Measurements from ENCODE around the gene EIF4EBP2.

The EIF4EBP2 gene

GRCh38 chr10:70458329-70459060 is 54.5 kb downstream of the EIF4EBP2 start:
- peaks cover 18% of the 10 kb centered on the region for H3K27me3 Mint-ChIP-seq
- H3K4me3 Mint-ChIP-seq = peak overlapping the region; percentile 63

GRCh38 chr10:70459061-70459773 is 55.3 kb downstream of the EIF4EBP2 start:
- peak overlapping the region; percentile 20 for H3K4me3 Mint-ChIP-seq
- peaks cover 9% of the 10 kb centered on the region for H3K4me1 Mint-ChIP-seq (ENCODE audit: low read depth)
- H3K36me3 Mint-ChIP-seq = no peaks in the 10 kb centered on the region
- H3K9me3 Mint-ChIP-seq (ENCODE audit: low read depth) = no peaks in the 10 kb centered on the region
- H3K27me3 Mint-ChIP-seq = peaks cover 18% of the 10 kb centered on the region
- H3K27ac Mint-ChIP-seq = no peak overlapping the region

More at GRCh38 chr10:70458329-70459060, 54.5 kb downstream of the EIF4EBP2 start:
- Mint-ChIP-seq H3K36me3 (no peaks in the 10 kb centered on the region), H3K27ac (no peak overlapping the region), H3K4me1 (ENCODE audit: low read depth) (peaks cover 9% of the 10 kb centered on the region), H3K9me3 (ENCODE audit: low read depth) (no peaks in the 10 kb centered on the region)

DNA sequence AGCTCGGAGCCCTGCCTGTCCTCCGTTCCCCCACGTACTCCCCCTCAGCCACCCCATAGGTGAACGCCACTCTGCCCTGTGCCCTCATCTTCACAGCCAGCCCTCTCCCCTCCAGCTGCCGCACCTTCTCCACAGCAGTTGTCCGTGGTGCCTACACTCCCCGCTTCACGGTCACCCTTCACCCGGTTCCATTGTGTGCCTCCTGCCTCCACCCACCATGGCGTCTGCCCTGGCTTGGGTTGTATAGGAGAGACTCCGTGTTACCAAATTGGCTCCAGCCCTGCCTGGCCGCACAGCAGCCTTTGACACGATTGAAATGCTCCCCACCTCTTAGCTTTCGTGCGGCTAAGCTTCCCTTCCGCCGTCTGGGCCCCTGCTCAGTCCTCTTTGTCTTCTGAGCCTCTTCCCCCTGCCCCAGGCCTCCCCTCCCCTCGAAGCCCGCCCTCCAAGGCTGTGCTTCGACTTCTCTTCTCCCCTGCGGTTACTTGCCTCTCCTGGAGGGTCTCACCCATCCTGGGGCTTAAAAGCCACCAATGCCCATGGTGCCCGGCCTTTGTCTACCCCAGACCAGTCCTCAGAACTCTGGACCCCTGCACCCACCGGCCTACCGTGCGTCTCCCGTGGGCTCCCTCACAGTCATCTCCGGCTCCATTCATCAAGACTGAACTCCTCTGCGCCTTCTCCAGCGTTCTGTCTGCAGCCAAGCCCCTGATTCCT is 56.0 kb downstream of the EIF4EBP2 start:
- H3K4me1 Mint-ChIP-seq (ENCODE audit: low read depth) = peaks cover 9% of the 10 kb centered on the region
- no peaks in the 10 kb centered on the region for H3K9me3 Mint-ChIP-seq (ENCODE audit: low read depth)
- no peak overlapping the region for H3K27ac Mint-ChIP-seq
- H3K4me3 Mint-ChIP-seq = no peak overlapping the region
- H3K27me3 Mint-ChIP-seq = peaks cover 18% of the 10 kb centered on the region
- H3K36me3 Mint-ChIP-seq = no peaks in the 10 kb centered on the region

GRCh38 chr10:70461397-70462348 is 57.7 kb downstream of the EIF4EBP2 start:
- Mint-ChIP-seq H3K9me3 (ENCODE audit: low read depth) (no peaks in the 10 kb centered on the region), H3K36me3 (no peaks in the 10 kb centered on the region), H3K27ac (no peak overlapping the region), H3K4me3 (no peak overlapping the region), H3K27me3 (peaks cover 18% of the 10 kb centered on the region), H3K4me1 (ENCODE audit: low read depth) (peaks cover 9% of the 10 kb centered on the region)

GRCh38 chr10:70462349-70462984 is 58.5 kb downstream of the EIF4EBP2 start:
- H3K27me3 Mint-ChIP-seq = peaks cover 16% of the 10 kb centered on the region
- H3K9me3 Mint-ChIP-seq (ENCODE audit: low read depth) = no peaks in the 10 kb centered on the region

GRCh38 chr10:70465278-70465677 is 61.3 kb downstream of the EIF4EBP2 start:
- Mint-ChIP-seq H3K27ac (no peak overlapping the region), H3K9me3 (ENCODE audit: low read depth) (no peaks in the 10 kb centered on the region), H3K4me1 (ENCODE audit: low read depth) (no peaks in the 10 kb centered on the region), H3K36me3 (no peaks in the 10 kb centered on the region), H3K4me3 (no peak overlapping the region), H3K27me3 (peaks cover 6% of the 10 kb centered on the region)

More at GRCh38 chr10:70462349-70462984, 58.5 kb downstream of the EIF4EBP2 start:
- H3K4me1 Mint-ChIP-seq (ENCODE audit: low read depth) = peaks cover 9% of the 10 kb centered on the region
- no peaks in the 10 kb centered on the region for H3K36me3 Mint-ChIP-seq
- no peak overlapping the region for H3K27ac Mint-ChIP-seq
- H3K4me3 Mint-ChIP-seq = no peak overlapping the region

DNA sequence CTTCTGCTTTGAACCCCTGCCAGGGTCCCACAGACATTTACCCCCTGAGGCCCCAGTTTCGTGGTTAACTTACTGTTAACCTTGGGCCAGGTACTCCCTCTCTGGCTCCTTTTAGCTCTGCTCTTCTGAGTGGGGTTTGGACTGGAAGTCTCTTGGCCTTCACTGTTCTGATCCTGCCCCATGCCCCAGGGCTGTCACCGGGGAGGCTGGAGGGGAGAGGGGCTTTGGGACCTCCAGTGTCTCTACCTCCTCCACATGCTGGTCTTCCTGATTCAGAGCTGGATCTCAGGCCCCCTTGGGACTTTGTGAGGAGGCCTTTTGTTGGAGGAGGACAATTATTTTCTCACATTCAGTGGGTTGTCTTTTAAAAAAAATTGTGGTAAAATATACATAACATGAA is 61.9 kb downstream of the EIF4EBP2 start:
- Mint-ChIP-seq H3K4me3 (no peak overlapping the region), H3K4me1 (ENCODE audit: low read depth) (no peaks in the 10 kb centered on the region), H3K27me3 (peaks cover 4% of the 10 kb centered on the region), H3K36me3 (no peaks in the 10 kb centered on the region), H3K27ac (no peak overlapping the region), H3K9me3 (ENCODE audit: low read depth) (no peaks in the 10 kb centered on the region)

- Mint-ChIP-seq H3K27me3 (no peaks in the 10 kb centered on the region), H3K4me3 (no peak overlapping the region), H3K4me1 (ENCODE audit: low read depth) (no peaks in the 10 kb centered on the region)
Observed at GRCh38 chr10:70466951-70467350, 63.0 kb downstream of the EIF4EBP2 start.

DNA sequence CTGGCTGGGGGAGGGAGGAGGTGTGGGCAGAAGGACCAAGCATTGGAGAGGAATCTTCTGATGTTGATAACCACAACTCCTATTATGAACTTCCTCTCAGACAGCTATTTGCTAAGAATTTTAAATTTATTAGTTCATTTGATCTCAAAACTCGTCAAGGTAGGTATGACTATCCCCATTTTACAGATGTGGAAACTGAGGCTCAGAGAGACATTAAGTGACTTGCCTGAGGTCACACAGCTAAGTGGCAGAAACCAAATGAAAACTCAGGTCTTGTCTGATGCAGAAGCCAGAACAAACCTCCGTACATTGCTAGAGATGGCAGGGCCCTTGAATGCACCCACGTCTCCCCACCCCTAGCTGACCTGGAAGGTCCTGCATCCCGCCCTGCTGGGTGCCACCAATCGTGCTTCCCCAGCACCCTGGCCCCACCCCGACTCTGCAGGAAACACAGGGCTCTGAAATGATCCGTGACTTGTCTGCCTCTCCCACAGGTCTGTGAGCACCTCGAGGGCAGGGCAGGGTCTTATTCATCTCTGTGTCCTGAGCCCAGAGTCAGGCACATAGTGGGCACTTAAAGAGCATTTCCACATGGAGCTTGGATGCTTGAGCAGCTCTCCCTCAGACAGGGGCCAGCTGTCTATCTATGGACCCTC is 69.0 kb downstream of the EIF4EBP2 start:
- H3K27ac Mint-ChIP-seq = no peak overlapping the region
- H3K4me3 Mint-ChIP-seq = no peak overlapping the region
- peaks cover 22% of the 10 kb centered on the region for H3K4me1 Mint-ChIP-seq (ENCODE audit: low read depth)
- H3K27me3 Mint-ChIP-seq = no peaks in the 10 kb centered on the region
- no peaks in the 10 kb centered on the region for H3K36me3 Mint-ChIP-seq
- H3K9me3 Mint-ChIP-seq (ENCODE audit: low read depth) = no peaks in the 10 kb centered on the region

More at GRCh38 chr10:70466951-70467350, 63.0 kb downstream of the EIF4EBP2 start:
- Mint-ChIP-seq H3K27ac (no peak overlapping the region), H3K9me3 (ENCODE audit: low read depth) (no peaks in the 10 kb centered on the region), H3K36me3 (no peaks in the 10 kb centered on the region)

GRCh38 chr10:70474780-70475179 is 70.8 kb downstream of the EIF4EBP2 start:
- no peak overlapping the region for H3K4me3 Mint-ChIP-seq
- H3K9me3 Mint-ChIP-seq (ENCODE audit: low read depth) = no peaks in the 10 kb centered on the region
- H3K4me1 Mint-ChIP-seq (ENCODE audit: low read depth) = peaks cover 29% of the 10 kb centered on the region
- H3K27me3 Mint-ChIP-seq = no peaks in the 10 kb centered on the region
- H3K27ac Mint-ChIP-seq = no peak overlapping the region
- H3K36me3 Mint-ChIP-seq = no peaks in the 10 kb centered on the region

DNA sequence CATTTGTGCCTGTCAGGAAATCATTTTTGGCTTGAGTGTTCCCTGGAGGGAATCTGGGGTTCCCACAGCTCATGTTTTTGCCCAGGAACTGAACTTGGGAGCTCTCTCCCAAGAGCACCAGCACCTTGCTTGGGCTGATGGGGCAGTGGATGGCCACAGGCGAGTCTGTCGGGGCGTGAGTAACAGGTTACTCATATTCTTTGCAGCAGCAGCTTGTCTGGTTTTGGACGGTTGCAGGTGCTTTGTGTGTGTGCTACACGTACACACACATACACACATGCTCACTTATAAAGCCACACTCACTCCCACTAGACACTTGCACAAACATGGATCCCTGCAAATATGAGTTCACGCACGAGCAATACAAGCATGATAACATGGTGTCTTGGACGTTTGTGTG is 71.7 kb downstream of the EIF4EBP2 start:
- H3K27ac Mint-ChIP-seq = no peak overlapping the region
- H3K4me3 Mint-ChIP-seq = no peak overlapping the region
- peaks cover 38% of the 10 kb centered on the region for H3K4me1 Mint-ChIP-seq (ENCODE audit: low read depth)
- no peaks in the 10 kb centered on the region for H3K27me3 Mint-ChIP-seq
- no peaks in the 10 kb centered on the region for H3K9me3 Mint-ChIP-seq (ENCODE audit: low read depth)
- no peaks in the 10 kb centered on the region for H3K36me3 Mint-ChIP-seq

DNA sequence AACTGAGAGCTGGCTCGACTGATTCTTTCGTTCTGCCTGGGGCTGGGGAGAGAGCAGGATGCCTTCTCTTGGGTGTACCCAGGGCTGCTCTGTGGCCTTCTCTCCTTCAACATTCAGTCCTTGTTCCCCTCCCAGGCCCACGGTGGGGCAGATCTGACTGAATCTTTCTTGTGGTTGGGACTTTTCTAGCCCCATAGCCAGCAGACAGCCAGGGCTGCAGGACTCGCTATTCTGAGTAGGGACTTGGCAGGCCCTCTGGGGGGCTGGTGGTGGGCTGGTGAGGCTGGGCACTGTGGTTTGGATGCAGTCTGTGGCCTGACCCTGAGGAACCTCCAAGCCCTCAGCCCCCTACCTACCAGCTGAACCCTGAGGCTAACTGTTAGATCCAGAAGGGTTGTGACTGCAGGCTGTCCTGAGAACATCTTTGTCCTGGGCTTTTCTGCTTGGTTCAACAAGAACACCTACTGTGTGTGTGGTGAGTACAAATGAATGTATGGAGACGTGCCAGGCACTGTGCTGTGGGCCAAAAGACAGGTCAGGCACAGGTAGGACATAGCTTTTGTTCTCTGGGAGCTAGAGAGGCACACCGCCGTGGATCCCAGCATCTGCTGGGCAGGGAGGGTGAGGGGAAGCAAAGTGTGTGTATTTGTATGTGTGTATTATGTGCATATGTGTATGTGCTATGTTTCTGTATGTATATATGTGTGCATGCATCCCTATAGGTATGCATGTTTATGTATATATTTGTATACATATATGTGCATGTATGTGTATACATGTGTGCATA is 72.5 kb downstream of the EIF4EBP2 start:
- Mint-ChIP-seq H3K36me3 (no peaks in the 10 kb centered on the region), H3K27ac (no peak overlapping the region), H3K4me3 (peak overlapping the region; percentile 51), H3K27me3 (peaks cover 1% of the 10 kb centered on the region), H3K4me1 (ENCODE audit: low read depth) (peaks cover 42% of the 10 kb centered on the region), H3K9me3 (ENCODE audit: low read depth) (no peaks in the 10 kb centered on the region)

DNA sequence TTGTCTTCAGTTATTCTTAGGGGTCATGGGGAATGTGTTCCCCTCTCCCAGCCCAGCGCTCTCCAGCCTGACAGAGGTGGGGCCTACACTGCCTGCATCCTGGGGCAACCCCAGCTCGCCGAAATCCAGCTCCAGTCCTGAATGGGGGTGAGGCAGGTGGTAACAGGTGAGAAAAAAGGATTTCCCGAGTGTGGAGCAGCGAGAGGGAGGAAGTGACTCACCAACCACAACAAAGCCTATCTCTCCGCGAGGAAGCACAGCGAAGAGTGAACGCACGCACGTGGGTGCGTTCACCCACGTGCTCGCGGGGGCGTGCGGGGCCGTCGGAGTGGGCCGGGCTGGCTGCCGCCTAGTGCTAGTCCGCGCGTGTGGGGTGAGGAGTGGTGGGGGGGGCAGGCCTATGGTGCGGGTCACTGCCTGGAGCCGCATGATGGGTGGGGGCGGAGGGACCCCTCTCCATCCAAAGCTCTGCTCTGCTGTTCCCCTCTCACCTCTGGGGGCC is 73.8 kb downstream of the EIF4EBP2 start:
- Mint-ChIP-seq H3K4me3 (peak overlapping the region; percentile 76), H3K27me3 (peaks cover 1% of the 10 kb centered on the region), H3K9me3 (ENCODE audit: low read depth) (no peaks in the 10 kb centered on the region), H3K36me3 (no peaks in the 10 kb centered on the region), H3K27ac (peak overlapping the region; percentile 83), H3K4me1 (ENCODE audit: low read depth) (peaks cover 42% of the 10 kb centered on the region)

Data from activated naive CD8-positive, alpha-beta T cell (primary cell).